ENCODE data around the gene DYNC2LI1. TPM values are rescaled to one million over a fixed set of nuclear protein-coding genes. Genes with fewer than 3 reads are reported as not detected.

Gene DYNC2LI1
- polyA plus RNA-seq, 1 donor = 40.1 TPM

DNA sequence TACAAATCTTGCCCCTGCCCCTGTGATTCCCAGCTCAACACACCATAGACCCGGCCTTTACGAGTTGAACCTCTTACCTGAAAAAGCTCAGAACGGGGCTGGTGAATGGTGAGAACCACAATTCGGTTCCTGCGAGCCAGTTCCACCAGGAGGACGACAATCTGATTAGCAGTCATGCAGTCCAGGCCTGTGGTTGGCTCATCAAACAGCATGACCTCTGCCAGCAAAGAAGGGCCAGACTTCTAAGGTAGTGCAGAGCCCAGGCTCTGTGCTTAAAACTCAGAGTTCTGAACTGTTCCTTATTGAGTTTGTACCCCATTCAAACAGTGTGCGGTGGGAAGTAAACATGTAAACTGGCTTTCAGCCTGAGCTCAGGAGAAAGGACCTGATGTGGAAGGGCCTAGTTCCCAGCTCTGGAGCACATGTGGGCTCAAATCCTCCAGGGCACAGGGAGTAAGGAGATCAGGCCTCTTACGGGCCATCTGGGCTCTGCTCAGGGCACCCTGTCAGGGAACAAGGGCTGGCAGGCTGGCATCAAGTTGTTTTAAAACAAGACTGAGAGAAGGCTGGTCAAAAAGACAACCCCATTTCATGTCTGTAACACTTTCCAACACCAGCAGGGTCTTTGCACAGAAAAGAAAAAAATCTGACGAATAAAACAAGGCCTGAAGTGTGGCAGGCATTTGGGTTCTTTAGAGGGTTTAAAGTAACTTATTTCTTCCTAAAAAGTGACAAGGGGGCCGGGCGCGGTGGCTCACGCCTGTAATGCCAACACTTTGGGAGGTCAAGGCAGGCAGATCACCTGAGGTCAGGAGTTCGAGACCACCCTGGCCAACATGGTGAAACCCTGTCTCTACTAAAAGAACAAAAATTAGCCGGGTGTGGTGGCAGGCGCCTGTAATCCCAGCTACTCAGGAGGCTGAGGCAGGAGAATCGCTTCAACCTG lies 52.7 kb downstream of the DYNC2LI1 start:
- H3K4me1 ChIP-seq (ENCODE audit: control insufficient read depth, insufficient read depth, low read length) = peaks cover 5% of the 10 kb centered on the region
- WGBS (ENCODE audit: insufficient coverage, low lambda C conversion rate) = 100% methylated on average over 1 of the region's 17 CpGs

DNA sequence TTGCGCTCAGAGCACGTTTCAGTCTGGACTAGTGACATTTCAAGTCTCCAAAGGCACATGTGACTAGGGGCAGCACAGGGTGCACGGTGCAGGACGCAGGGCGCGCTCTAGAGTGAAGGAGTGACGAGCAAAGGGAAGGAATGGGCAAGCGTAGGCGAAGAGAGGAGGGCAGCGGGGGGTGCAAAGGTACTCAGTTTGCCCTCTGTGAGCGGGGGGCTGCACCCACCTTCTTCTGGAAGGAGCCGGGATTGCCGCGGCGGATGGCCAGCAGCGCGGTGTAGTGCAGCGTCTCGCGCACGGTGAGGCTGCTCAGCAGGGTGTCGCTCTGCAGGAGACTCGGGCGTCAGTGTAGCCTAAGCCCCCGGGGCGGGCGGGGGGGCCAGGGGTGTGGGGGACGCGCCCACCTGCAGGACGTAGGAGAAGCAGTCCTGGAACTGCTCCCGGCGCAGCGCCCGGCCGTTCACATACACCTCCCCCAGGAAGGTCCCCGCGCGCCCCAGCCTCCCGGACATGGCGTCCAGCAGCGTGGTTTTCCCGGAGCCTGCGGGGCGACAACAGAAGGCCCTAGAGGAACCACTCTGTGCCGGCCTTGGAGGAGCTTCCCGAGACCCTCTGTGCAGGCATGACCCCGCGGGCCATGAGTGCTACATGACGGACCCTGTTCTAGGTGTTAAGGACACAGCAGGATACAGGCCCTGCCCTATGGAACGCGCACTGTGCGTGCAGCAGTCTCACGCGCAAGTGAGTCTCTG lies 57.9 kb downstream of the DYNC2LI1 start:
- Histone ChIP-seq H3K4me3 (ENCODE audit: low read length) (peak overlapping the region; percentile 50), H3K4me1 (ENCODE audit: control insufficient read depth, insufficient read depth, low read length) (peaks cover 24% of the 10 kb centered on the region), H3K27ac (ENCODE audit: low read length) (peak overlapping the region; percentile 18), H3K36me3 (ENCODE audit: control insufficient read depth, insufficient read depth, low read length) (no peaks in the 10 kb centered on the region), H3K9me3 (ENCODE audit: control insufficient read depth, low read depth, low read length) (no peaks in the 10 kb centered on the region), H3K27me3 (ENCODE audit: control insufficient read depth, insufficient read depth, low read length) (no peaks in the 10 kb centered on the region)
- no CpG with 5 or more reads among the region's 54 CpGs for WGBS (ENCODE audit: insufficient coverage, low lambda C conversion rate)
- peak in 1 of 2 donors; percentile 75 for DNase-seq

More for the DNA sequence above, 52.7 kb downstream of the DYNC2LI1 start:
- H3K27ac ChIP-seq (ENCODE audit: low read length) = no peak overlapping the region
- DNase-seq = no peak
- H3K4me3 ChIP-seq (ENCODE audit: low read length) = no peak overlapping the region
- no peaks in the 10 kb centered on the region for H3K27me3 ChIP-seq (ENCODE audit: control insufficient read depth, insufficient read depth, low read length)
- no peaks in the 10 kb centered on the region for H3K36me3 ChIP-seq (ENCODE audit: control insufficient read depth, insufficient read depth, low read length)
- H3K9me3 ChIP-seq (ENCODE audit: control insufficient read depth, low read depth, low read length) = no peaks in the 10 kb centered on the region

DNA sequence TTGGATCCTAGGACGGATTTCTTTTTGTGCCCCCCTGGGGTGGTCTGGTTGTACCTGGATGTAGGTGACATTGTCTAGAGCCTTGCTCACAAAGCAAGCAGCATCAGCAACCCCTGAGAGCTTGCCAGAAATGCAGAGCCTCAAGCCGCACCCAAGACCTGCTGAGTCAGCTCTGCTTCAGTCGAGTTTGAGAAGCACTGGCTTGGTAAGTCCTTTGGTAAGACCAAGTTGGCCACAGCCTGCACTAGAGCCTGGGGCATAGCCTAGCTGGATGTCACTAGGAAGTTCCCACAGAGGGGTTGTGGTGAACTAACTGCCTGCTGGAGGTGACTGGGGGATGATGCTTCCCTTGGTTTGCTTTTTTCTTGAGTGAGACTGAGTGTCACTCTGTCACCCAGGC lies 58.6 kb downstream of the DYNC2LI1 start:
- H3K27me3 ChIP-seq (ENCODE audit: control insufficient read depth, insufficient read depth, low read length) = no peaks in the 10 kb centered on the region
- peak in 1 of 2 donors; percentile 56 for DNase-seq
- no CpG with 5 or more reads among the region's 3 CpGs for WGBS (ENCODE audit: insufficient coverage, low lambda C conversion rate)
- peaks cover 24% of the 10 kb centered on the region for H3K4me1 ChIP-seq (ENCODE audit: control insufficient read depth, insufficient read depth, low read length)
- H3K27ac ChIP-seq (ENCODE audit: low read length) = peak overlapping the region; percentile 18
- no peaks in the 10 kb centered on the region for H3K36me3 ChIP-seq (ENCODE audit: control insufficient read depth, insufficient read depth, low read length)
- peak overlapping the region; percentile 50 for H3K4me3 ChIP-seq (ENCODE audit: low read length)
- H3K9me3 ChIP-seq (ENCODE audit: control insufficient read depth, low read depth, low read length) = no peaks in the 10 kb centered on the region

DNA sequence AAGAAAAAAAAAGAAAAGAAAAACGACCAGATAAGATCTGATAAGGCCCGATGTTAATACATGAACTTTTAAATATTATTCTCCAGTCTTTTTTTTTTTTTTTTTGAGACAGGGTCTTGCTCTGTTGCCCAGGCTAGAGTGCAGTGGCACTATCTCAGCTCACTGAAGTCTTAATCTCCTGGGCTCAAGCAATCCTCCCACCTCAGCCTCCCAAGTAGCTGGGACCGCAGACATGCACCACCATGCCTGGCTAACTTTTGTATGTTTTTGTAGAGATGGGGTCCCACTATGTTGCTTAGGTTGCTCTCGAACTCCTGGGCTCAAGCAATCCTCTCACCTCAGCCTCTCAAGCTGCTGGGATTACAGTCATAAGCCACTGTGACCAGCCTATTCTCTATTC lies 63.2 kb downstream of the DYNC2LI1 start:
- Histone ChIP-seq H3K4me1 (ENCODE audit: control insufficient read depth, insufficient read depth, low read length) (peaks cover 35% of the 10 kb centered on the region), H3K27me3 (ENCODE audit: control insufficient read depth, insufficient read depth, low read length) (no peaks in the 10 kb centered on the region), H3K36me3 (ENCODE audit: control insufficient read depth, insufficient read depth, low read length) (no peaks in the 10 kb centered on the region), H3K9me3 (ENCODE audit: control insufficient read depth, low read depth, low read length) (no peaks in the 10 kb centered on the region), H3K4me3 (ENCODE audit: low read length) (no peak overlapping the region), H3K27ac (ENCODE audit: low read length) (no peak overlapping the region)
- no peak for DNase-seq
- WGBS (ENCODE audit: insufficient coverage, low lambda C conversion rate) = 100% methylated on average over 1 of the region's 4 CpGs

DNA sequence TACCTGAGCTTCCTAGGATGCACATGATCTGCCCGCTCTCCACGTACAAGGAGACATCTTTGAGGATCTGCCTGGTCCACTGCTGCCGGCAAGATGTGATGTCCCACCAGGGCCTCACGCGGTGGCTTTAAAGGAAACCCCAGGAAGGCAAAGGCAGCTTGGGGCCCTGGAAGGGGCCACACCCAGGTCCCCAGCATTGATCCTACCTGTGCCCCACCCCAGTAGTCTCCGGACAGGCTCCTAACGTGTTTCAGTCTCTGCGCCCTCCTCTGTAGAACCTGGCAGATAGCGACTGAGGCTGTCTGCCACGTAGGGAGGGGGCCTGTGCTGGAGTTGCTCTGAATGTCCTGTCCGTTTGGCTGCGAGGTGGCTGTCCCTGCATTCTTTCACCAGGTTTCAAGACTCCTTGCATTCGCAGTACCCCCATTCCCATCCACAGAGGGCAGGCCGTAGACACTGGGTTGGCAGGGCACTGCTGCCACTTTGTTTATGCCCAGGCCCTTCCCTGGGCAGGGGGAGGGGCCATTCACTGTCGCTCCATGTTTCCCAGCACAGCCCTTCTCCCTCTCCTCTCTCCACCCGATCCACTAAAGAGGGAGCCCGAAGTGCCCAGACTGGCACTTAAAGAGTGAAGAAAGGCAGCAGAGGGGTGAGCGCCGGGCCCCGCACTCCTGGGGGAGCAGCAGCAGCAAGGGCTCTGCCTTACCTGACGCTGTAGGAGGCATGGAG lies 64.2 kb downstream of the DYNC2LI1 start:
- H3K27me3 ChIP-seq (ENCODE audit: control insufficient read depth, insufficient read depth, low read length) = no peaks in the 10 kb centered on the region
- no peaks in the 10 kb centered on the region for H3K9me3 ChIP-seq (ENCODE audit: control insufficient read depth, low read depth, low read length)
- H3K4me1 ChIP-seq (ENCODE audit: control insufficient read depth, insufficient read depth, low read length) = peaks cover 30% of the 10 kb centered on the region
- DNase-seq = peak in 1 of 2 donors; percentile 51
- WGBS (ENCODE audit: insufficient coverage, low lambda C conversion rate) = no CpG with 5 or more reads among the region's 21 CpGs
- peak overlapping the region; percentile 27 for H3K4me3 ChIP-seq (ENCODE audit: low read length)
- H3K36me3 ChIP-seq (ENCODE audit: control insufficient read depth, insufficient read depth, low read length) = no peaks in the 10 kb centered on the region
- peak overlapping the region; percentile 50 for H3K27ac ChIP-seq (ENCODE audit: low read length)

DNA sequence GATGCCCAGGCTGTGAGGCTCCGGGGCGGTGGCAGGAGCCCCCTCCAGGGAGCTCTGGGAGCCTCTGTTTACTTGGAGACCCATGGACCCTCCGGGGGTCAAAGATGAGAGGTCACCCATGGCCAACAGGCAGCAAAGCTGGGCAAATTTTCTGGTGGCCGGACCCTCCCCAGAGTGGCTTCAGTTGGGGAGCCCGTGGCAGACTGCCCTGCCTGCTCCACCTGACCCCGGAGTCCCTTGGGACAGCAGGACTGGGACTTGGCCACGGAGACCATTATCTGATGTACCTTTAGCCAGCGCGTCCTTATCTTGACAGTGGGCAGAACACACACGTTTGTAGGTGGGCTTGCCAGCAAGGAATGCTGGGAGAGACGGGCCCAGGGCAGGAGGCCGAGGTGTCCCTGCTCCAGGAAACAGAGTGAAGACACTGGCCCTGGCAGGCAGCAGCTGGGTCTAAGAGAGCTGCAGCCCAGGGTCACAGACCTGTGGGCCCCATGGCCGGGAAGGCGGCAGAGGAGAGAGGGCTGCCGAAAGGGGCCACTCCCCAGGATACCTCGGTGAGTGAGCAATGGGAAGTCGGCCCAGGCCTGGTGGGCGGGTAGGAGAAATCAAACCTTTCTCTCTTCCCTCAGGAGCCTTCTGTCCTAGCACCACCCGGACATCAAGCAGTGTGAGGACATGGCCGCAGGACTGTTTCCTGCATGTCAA lies 64.9 kb downstream of the DYNC2LI1 start, which contains the start of the genes ABCG5 and ABCG8:
Gene ABCG5, minus strand, starts transcription at position 280 of the 708 bp plus-strand sequence. Its CDS starts 160 bp downstream, at position 120.
Gene ABCG8, plus strand, starts transcription at position 412 of the 708 bp plus-strand sequence. Its CDS starts 83 bp downstream, at position 495.
- peak; percentile 59 to 77 for DNase-seq
- no peaks in the 10 kb centered on the region for H3K9me3 ChIP-seq (ENCODE audit: control insufficient read depth, low read depth, low read length)
- peak within 1 kb of the TSS; percentile 27 for H3K4me3 ChIP-seq (ENCODE audit: low read length)
- WGBS (ENCODE audit: insufficient coverage, low lambda C conversion rate) = no CpG with 5 or more reads among the region's 20 CpGs
- no peaks in the 10 kb centered on the region for H3K36me3 ChIP-seq (ENCODE audit: control insufficient read depth, insufficient read depth, low read length)
- H3K27me3 ChIP-seq (ENCODE audit: control insufficient read depth, insufficient read depth, low read length) = no peaks in the 10 kb centered on the region
- H3K4me1 ChIP-seq (ENCODE audit: control insufficient read depth, insufficient read depth, low read length) = peaks cover 34% of the 10 kb centered on the region
- H3K27ac ChIP-seq (ENCODE audit: low read length) = peak within 1 kb of the TSS; percentile 50

DNA sequence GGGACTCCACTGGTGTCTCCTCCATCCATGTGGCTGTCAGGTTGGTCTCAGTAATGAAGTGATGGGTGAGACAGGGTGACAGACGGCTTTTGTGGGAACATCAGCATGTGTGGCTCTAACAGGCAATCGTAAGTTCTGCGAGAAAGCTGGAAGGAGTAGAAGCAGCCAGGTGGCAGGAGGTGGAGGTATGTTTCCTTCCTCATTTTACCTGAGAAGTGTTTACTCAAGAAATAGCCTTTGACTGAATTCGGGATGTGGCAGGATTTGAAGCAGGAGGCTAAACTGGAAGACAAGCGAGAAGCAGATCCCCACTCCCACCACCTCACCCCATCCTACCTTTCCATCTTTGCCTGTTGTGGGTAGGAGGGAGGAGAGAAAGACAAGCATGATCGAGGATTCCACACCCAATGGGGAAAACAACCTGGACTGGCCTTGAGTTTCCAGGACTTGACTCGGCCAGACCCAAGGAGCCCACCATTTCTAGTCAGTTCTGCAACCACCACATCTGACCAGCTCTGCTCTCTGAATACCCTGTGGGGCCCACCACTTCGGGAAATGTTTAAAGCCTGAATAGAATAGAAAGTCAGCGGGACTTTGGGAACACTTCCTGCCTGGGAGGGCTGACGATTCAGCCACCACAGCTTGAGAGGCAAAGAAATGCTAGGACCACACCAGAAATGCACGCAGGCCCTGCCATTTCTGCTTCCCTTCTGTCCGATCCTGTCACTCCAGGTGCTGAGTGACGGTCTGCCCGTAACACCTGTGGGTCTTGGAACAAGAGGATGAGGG lies 66.1 kb downstream of the DYNC2LI1 start:
- WGBS (ENCODE audit: insufficient coverage, low lambda C conversion rate) = 80% methylated on average over 1 of the region's 14 CpGs
- Histone ChIP-seq H3K27me3 (ENCODE audit: control insufficient read depth, insufficient read depth, low read length) (no peaks in the 10 kb centered on the region), H3K27ac (ENCODE audit: low read length) (no peak overlapping the region), H3K9me3 (ENCODE audit: control insufficient read depth, low read depth, low read length) (no peaks in the 10 kb centered on the region), H3K36me3 (ENCODE audit: control insufficient read depth, insufficient read depth, low read length) (peaks cover under 1% of the 10 kb centered on the region), H3K4me3 (ENCODE audit: low read length) (no peak overlapping the region), H3K4me1 (ENCODE audit: control insufficient read depth, insufficient read depth, low read length) (peaks cover 33% of the 10 kb centered on the region)
- no peak for DNase-seq

DNA sequence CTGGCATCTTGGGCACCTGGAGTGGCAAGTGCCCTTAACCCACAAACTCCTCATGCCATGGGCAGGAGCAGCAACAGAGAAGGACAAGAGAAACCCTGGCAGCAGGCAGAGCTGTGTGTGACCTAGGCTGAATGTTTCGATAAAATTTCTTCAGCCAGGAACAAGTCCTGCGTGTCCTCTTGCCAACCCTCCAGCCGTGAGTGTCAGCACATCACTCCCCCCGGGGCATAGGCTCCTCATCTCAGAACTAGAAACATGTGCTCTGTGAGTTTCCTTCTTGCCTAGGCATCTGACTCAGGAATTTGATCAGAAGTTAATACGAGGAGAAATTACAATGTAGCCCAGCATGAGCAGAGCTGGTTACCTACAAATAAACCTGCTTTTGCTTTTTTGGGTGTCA lies 67.1 kb downstream of the DYNC2LI1 start:
- no CpG with 5 or more reads among the region's 5 CpGs for WGBS (ENCODE audit: insufficient coverage, low lambda C conversion rate)
- Histone ChIP-seq H3K36me3 (ENCODE audit: control insufficient read depth, insufficient read depth, low read length) (peaks cover 3% of the 10 kb centered on the region), H3K9me3 (ENCODE audit: control insufficient read depth, low read depth, low read length) (no peaks in the 10 kb centered on the region), H3K27me3 (ENCODE audit: control insufficient read depth, insufficient read depth, low read length) (no peaks in the 10 kb centered on the region), H3K4me1 (ENCODE audit: control insufficient read depth, insufficient read depth, low read length) (peaks cover 34% of the 10 kb centered on the region), H3K27ac (ENCODE audit: low read length) (no peak overlapping the region), H3K4me3 (ENCODE audit: low read length) (no peak overlapping the region)
- no peak for DNase-seq
